Endothelial cell of umbilical vein (primary cell): ENCODE data around the gene DGKI. TPM values are rescaled to one million over a fixed set of nuclear protein-coding genes. Genes with fewer than 3 reads are reported as not detected.

Source experiments
- BruUV-seq: library from RNA; stranded (reverse); fragments of 400-500 nt; replicated peaks from 2 replicates; lab custom pipeline; 2021; lab: Mats Ljungman, UMichigan
- CTCF ChIA-PET: fragments of 300-600, 350-600 bp; sonication (Branson Sonifier 250); formaldehyde crosslinking; loops from one replicate; lab custom pipeline; 2021; ENCODE audit warnings: antibody characterized with exemption, inconsistent platforms; lab: Charles Lee
- POLR2A ChIA-PET: fragments of 300-600, 350-600 bp; sonication (Branson Sonifier 250); formaldehyde crosslinking; loops from one replicate; lab custom pipeline; 2021; ENCODE audit warnings: antibody characterized with exemption, inconsistent platforms; lab: Charles Lee
- DNase-seq: peaks from one replicate; pipeline ENCODE4 v3.0.0-alpha.2; 2011; ENCODE audit warnings: low read depth, low spot score
- FAIRE-seq: peaks from 2 replicates; lab custom pipeline; 2011; peaks lifted over from hg19 to GRCh38; lab: Jason Lieb, UNC
- H2AFZ ChIP-seq: 2 replicates; pipeline ENCODE4 v1.6.0; 2012; ENCODE audit warnings: low read depth, low read length, control low read depth, inconsistent platforms
- H3K27ac ChIP-seq: 2 replicates; pipeline ENCODE4 v1.5.1; 2011; ENCODE audit warnings: low read depth, mild to moderate bottlenecking, control low read depth, low read length, moderate library complexity; ENCODE audit not compliant: insufficient read depth
- H3K27me3 ChIP-seq, 2 experiments: 2 replicates each; pipeline versions ENCODE4 v1.6.0 to v1.6.1; 2011; ENCODE audit warnings: low read length in 2 of 2, mixed read lengths in 1 of 2; ENCODE audit not compliant: control insufficient read depth in 2 of 2, insufficient read depth in 2 of 2
- H3K36me3 ChIP-seq, 2 experiments: 2 replicates in 1 of 2; 3 replicates in 1 of 2; pipeline ENCODE4 v1.5.1; 2011; ENCODE audit warnings: low read length in 2 of 2, mild to moderate bottlenecking in 1 of 2, moderate library complexity in 1 of 2; ENCODE audit not compliant: control insufficient read depth in 2 of 2, insufficient read depth in 2 of 2; ENCODE audit errors: extremely low read depth in 1 of 2
- H3K4me1 ChIP-seq: 3 replicates; pipeline ENCODE4 v1.5.1; 2011; ENCODE audit warnings: mild to moderate bottlenecking, low read length; ENCODE audit not compliant: control insufficient read depth, insufficient read depth; ENCODE audit errors: extremely low read depth
- H3K4me2 ChIP-seq: 2 replicates; pipeline ENCODE4 v1.6.1; 2011; ENCODE audit warnings: low read length, control low read depth, mixed read lengths; ENCODE audit not compliant: insufficient read depth
- H3K4me3 ChIP-seq, 3 experiments: fragments of 200-600 bp in 1 of 3; sonication (generic), shearing (Covaris generic) in 1 of 3; replicated peaks in 1 of 3; 2 replicates each; pipeline ENCODE4 v1.5.1; 2011 to 2016; ENCODE audit warnings: control low read depth in 3 of 3, low read length in 3 of 3, mild to moderate bottlenecking in 2 of 3, inconsistent platforms in 1 of 3, low read depth in 1 of 3, moderate library complexity in 1 of 3; ENCODE audit not compliant: insufficient read depth in 1 of 3
- H3K79me2 ChIP-seq: 2 replicates; pipeline ENCODE4 v1.6.0; 2012; ENCODE audit warnings: low read length, inconsistent platforms; ENCODE audit not compliant: control insufficient read depth, insufficient read depth
- H3K9ac ChIP-seq: replicated peaks from 2 replicates; pipeline ENCODE3; 2011; ENCODE audit warnings: low read length, control low read depth; ENCODE audit not compliant: insufficient read depth; ENCODE audit errors: extremely low read depth
- H3K9me1 ChIP-seq: replicated peaks from 3 replicates; pipeline ENCODE4 v1.6.0; 2011; ENCODE audit warnings: mild to moderate bottlenecking, low read length; ENCODE audit not compliant: control insufficient read depth, insufficient read depth; ENCODE audit errors: extremely low read depth
- H3K9me3 ChIP-seq: replicated peaks from 2 replicates; pipeline ENCODE4 v1.5.1; 2012; ENCODE audit warnings: low read length, inconsistent platforms; ENCODE audit not compliant: control insufficient read depth, insufficient read depth
- H4K20me1 ChIP-seq: replicated peaks from 2 replicates; pipeline ENCODE3; 2011; ENCODE audit warnings: mild to moderate bottlenecking, low read length; ENCODE audit not compliant: control insufficient read depth, insufficient read depth; ENCODE audit errors: extremely low read depth
- EZH2 ChIP-seq: IDR thresholded peaks from 2 replicates; pipeline ENCODE4 v1.6.1; 2012; ENCODE audit warnings: borderline replicate concordance, low read depth, mild to moderate bottlenecking, moderate library complexity, low read length, inconsistent platforms; ENCODE audit not compliant: severe bottlenecking
- FOS ChIP-seq: IDR thresholded peaks from 2 replicates; pipeline ENCODE4 v1.6.1; 2011; ENCODE audit warnings: mild to moderate bottlenecking, low read length, moderate library complexity, borderline replicate concordance; ENCODE audit not compliant: insufficient read depth
- GATA2 ChIP-seq: IDR thresholded peaks from 2 replicates; pipeline ENCODE4 v1.7.0; 2011; ENCODE audit warnings: low read depth, mild to moderate bottlenecking, moderate library complexity, mixed read lengths, low read length; ENCODE audit not compliant: insufficient read length, insufficient read depth
- JUN ChIP-seq: IDR thresholded peaks from 2 replicates; pipeline ENCODE4 v1.6.1; 2011; ENCODE audit warnings: borderline replicate concordance, low read depth; ENCODE audit not compliant: insufficient read length, insufficient read depth
- MAX ChIP-seq: IDR thresholded peaks from 2 replicates; pipeline ENCODE4 v1.6.1; 2011; ENCODE audit not compliant: insufficient read depth, insufficient read length
- MYC ChIP-seq: IDR thresholded peaks from one replicate; pipeline ENCODE4 v1.6.1; 2011; ENCODE audit warnings: mild to moderate bottlenecking, low read depth, low read length
- POLR2A ChIP-seq: IDR thresholded peaks from 2 replicates; pipeline ENCODE4 v1.6.1; 2012; ENCODE audit warnings: low read depth, mild to moderate bottlenecking, control low read depth, low read length
- POLR2AphosphoS5 ChIP-seq: IDR thresholded peaks from 2 replicates; pipeline ENCODE4 v1.6.1; 2012; ENCODE audit warnings: low read depth, mild to moderate bottlenecking, control low read depth, low read length, moderate library complexity; ENCODE audit not compliant: insufficient read depth
- dilution Hi-C: fragments of 300-500 bp; cut with MboI; formaldehyde crosslinking; loops from one replicate; pipeline ENCODE4 v1.15.0; 2019; ENCODE audit warnings: low sequenced_read_pairs; ENCODE audit not compliant: extremely low pct_ligation_motif_present
- intact Hi-C: fragments of 100-400 bp; cut with micrococcal nuclease; formaldehyde crosslinking; loops from one replicate; pipeline ENCODE4 v1.10.0; 2022
- polyA plus RNA-seq, 4 experiments: library from polyadenylated mRNA; depleted of rRNA in 3 of 4; stranded (reverse) in 3 of 4; unstranded in 1 of 4; fragments of >200 nt; gene quantifications; 2 replicates each; pipeline versions ENCODE4 v1.2.1 to v1.2.3, GENCODE V29; 2011 to 2012; ENCODE audit warnings: missing spikeins in 1 of 4
- total RNA-seq: library from RNA; stranded (reverse); gene quantifications from 2 replicates; pipeline ENCODE4 v1.2.3, GENCODE V29; 2021
- TF ChIP-seq, protein P1 (sequence below), 2 donors: IDR thresholded peaks; 1 replicate in 1 of 2; 2 replicates in 1 of 2; pipeline ENCODE4 v1.5.1; 2011; ENCODE audit warnings: low read length in 2 of 2, mild to moderate bottlenecking in 2 of 2, moderate library complexity in 2 of 2, control low read depth in 1 of 2, inconsistent platforms in 1 of 2, low read depth in 1 of 2; ENCODE audit not compliant: insufficient read depth in 1 of 2; ENCODE audit errors: extremely low read depth in 1 of 2

Gene DGKI
- total and polyA plus RNA-seq, 2 donors (not counting 3 experiments of a cell fraction or from before 2014, with no cell fraction given) = 0.11 to 0.51 TPM

DNA sequence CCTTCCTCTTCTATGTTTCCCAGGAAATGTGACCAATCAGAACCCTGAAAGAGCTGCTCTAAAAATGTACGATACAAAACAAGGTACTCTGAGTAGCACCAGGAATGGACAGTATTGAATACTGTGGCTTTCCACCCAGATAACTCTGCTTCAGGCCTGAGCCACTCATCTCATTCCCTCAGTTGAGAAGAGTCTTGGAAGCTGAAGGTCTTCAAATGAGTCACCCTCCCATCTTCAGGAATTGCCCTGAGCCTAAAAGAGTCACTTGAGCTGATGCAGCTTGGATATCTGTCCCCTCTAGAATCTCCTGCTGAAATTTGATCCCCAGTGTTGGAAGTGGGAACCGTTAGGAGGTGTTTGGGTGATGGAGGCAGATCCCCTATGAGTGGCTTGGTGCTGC lies 210.4 kb downstream of the DGKI start:
- no peaks in the 10 kb centered on the region for H4K20me1 ChIP-seq
- no peak overlapping the region for H3K4me3 ChIP-seq
- no peaks in the 10 kb centered on the region for H3K36me3 ChIP-seq
- no peak for FAIRE-seq
- intact Hi-C loops = no loop called here
- no peaks in the 10 kb centered on the region for H3K4me1 ChIP-seq
- DNase-seq = no peak
- dilution Hi-C loops = no loop called here
- H3K27ac ChIP-seq = no peak overlapping the region
- TF ChIP-seq GATA2 = no peak
- TF ChIP-seq MYC = no peak
- no peak for TF ChIP-seq FOS
- TF ChIP-seq, protein P1, sequence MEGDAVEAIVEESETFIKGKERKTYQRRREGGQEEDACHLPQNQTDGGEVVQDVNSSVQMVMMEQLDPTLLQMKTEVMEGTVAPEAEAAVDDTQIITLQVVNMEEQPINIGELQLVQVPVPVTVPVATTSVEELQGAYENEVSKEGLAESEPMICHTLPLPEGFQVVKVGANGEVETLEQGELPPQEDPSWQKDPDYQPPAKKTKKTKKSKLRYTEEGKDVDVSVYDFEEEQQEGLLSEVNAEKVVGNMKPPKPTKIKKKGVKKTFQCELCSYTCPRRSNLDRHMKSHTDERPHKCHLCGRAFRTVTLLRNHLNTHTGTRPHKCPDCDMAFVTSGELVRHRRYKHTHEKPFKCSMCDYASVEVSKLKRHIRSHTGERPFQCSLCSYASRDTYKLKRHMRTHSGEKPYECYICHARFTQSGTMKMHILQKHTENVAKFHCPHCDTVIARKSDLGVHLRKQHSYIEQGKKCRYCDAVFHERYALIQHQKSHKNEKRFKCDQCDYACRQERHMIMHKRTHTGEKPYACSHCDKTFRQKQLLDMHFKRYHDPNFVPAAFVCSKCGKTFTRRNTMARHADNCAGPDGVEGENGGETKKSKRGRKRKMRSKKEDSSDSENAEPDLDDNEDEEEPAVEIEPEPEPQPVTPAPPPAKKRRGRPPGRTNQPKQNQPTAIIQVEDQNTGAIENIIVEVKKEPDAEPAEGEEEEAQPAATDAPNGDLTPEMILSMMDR (IDR thresholded peaks at IDR 0.05; ENCODE audit: extremely low read depth in 1 of 2, insufficient read depth in 1 of 2, low read depth in 1 of 2, low read length in 2 of 2) = no peak
- no peak for TF ChIP-seq POLR2AphosphoS5
- no peak for TF ChIP-seq MAX
- no peak for TF ChIP-seq POLR2A
- no peak for TF ChIP-seq EZH2
- no peak for TF ChIP-seq JUN
- H3K27me3 ChIP-seq = peaks cover 0 to 1% of the 10 kb centered on the region in 2 experiments
- no peak overlapping the region for H3K4me2 ChIP-seq
- H3K9ac ChIP-seq = no peak overlapping the region
- no peaks in the 10 kb centered on the region for H3K9me3 ChIP-seq
- H2AFZ ChIP-seq = no peak overlapping the region
- H3K79me2 ChIP-seq = no peaks in the 10 kb centered on the region
- ChIA-PET CTCF (interaction anchor here (2.1 to 6.1 kb wide), 2 partner anchors 11 to 20 kb away, joined by 10 to 47 read pairs; no protein-coding TSS in a partner anchor), POLR2A (no interaction called here)
- no TSS peak for BruUV-seq
- H3K9me1 ChIP-seq = no peaks in the 10 kb centered on the region
